Activated gamma-delta T cell treated with anti-CD3 and anti-CD28 coated beads, Interleukin-2, amount 50 U/mL, for 16 hours (primary cell): ENCODE data around the gene RNGTT.
"Not testable (repeated sequence)": the region's sequence is repeated elsewhere in the genome, so short reads cannot be mapped to it uniquely, and the experiment has no call there.

Source experiments
- DNase-seq: peaks from one replicate; pipeline ENCODE4 v3.0.0-alpha.2; 2020; ENCODE audit warnings: low read depth

Gene RNGTT

DNA sequence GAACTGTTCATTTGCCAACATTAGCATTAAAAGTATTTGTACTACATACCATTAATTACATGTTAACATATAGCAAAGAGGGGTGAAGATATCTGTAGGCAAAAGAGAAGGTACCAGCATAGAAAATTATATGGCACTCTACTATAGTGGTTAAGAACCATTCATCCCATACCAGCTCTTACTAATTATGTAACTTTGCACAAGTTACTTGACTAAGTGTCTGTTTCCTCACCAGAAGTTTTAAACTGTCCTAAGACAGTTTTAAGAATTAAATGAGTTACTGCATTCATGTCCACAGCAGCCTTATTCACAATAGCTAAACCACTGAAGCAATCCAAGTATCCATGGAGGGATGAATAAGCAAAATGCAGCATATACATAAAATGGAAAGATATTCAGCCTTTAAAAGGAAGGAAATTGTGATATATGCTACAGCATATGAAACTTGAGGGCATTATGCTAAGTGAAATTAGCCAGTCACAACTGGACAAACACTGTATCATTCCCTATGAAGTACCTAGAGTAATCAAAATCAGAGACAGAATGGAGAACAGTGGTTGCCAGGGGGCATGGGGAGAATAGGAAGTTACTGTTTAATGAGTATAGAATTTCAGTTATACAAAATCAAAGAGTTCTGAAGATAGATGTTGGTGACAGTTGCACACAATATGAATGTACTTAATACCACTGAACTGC is 98.9 kb downstream of the RNGTT start:
- DNase-seq = no peak

DNA sequence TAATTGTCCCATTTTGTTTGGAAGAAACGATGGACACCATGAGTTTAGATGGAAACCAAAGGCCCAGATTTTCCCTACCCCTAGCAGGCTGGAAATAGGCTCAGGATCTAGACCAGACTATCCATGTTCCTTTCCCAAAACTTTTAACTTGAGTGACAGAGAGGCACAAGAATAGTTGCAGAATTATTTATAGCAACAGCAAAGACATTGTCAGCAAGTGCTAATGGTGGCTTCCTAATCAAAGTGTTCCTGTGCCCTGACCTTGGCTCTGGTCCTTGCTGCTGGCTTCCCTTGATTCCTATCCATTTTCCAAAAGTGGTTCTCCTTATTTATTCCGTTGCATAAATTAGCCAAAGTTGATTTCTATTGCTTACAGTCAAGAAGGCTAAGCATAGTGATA is 103.1 kb downstream of the RNGTT start:
- DNase-seq = no peak

DNA sequence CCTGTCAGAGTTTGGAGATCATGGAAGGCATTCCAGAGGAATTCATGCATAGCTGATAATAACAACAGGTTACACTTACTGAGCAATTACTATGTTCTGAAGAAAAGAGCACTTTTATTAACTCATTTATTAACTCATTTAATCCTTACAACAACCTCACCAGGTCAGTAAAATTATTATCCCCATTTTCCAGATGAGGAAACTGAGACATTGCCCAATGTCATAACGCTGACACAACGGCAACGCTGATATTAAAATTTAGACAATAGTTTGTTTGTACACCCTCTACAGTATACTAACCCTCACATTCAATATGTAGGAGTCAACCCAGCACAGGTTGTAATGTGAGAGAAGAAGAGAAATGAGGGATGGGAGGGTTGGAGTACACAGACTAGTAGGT is 105.0 kb downstream of the RNGTT start:
- DNase-seq = no peak

DNA sequence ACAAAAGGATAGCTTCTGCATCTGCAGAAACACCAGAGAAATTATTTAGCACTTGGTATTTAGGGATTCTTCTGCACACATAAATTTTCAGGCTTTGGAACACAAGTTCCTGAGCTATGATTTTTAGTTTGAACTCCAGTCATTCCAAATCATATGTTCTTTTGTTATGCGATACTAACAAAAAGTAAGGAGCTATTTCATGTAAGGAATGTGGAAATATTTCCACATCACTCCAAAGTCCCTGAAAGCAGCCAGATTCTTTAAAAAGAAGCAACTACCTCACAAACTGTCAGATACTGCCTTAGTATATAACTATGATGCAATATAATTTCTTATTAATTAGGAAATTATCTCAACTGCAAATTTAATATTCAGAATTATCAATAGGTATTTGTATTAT is 106.9 kb downstream of the RNGTT start:
- no peak for DNase-seq

DNA sequence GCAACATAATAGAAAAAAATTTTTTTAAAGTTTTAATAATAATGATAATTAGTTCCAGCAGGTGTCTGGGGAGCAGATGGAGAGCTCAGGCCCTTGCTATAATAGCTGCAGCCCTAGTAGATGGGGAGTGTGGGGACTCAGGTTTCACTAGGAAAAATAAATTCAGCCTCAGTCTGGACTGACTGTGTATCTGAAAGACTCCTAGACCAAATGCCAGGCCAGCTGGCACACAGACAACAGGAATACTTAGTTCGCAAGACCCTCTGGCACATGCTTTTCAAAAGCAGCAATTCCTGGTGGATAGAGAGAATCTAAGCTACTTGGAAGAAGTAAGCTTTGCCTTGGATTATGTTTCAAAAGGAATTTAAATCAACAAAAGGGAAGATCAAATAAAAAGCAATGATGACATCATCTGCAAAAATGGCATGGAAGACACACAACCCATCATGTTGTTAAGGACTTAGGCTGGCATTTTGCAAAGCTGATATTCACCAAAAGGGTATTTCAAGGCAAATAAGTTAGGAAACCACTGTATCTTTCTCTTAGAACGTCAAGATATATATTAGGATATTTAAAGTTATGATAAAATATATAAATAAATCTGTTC is 107.8 kb downstream of the RNGTT start:
- no peak for DNase-seq

DNA sequence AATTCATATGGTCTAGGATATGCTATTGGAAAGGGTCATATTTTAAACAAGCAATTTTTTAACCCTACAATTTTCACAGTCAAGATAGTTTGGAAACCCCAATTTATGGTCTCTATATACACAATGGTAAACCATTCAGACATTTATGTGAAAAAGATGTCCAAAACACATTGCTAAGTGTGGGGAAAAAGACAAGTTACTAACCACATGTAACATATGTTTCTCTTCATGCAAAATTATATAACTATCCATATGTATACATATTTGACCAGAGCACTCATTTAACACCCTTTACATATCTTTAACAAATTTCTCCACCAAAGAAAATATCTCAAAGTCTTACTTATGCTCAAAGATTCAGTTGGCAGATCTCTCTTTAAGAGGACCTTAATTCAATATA is 110.6 kb downstream of the RNGTT start:
- no peak for DNase-seq

DNA sequence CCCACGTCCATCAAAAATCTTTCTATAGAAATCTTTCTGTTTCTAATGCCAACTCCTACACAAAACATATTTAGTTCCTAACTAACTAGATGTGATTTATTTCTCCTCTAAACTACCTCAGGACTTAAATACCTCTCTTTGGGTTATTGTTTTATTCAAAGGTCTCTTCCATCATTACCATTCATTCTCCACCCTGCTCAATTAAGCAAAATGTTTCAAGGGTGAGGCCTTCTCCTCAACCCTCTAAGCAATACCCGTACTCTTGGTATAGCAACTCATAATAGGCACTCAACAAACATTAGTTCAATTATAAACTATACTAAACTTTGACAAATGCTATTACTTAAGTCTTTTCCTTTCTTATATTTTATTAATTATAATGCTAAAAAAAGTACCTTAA is 111.4 kb downstream of the RNGTT start:
- DNase-seq = no peak

DNA sequence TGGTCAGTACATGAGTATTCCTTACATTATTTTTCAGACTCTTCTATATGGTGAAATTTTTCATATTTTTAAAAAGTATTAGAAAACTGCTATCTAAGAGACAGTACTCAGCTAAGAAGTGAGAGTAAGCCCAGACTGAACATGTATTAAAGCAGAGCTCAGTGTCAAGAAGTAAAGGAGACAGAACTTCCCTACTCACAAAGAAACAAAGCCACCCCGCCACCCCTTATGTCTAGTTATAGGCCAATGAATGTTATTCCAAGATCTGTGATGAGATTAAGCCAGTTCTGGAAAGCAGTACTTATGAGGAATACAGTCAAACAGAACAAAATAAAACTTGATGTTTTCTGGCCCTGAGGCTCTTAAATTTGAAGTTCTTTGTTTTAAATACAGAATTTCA is 114.5 kb downstream of the RNGTT start:
- no peak for DNase-seq

DNA sequence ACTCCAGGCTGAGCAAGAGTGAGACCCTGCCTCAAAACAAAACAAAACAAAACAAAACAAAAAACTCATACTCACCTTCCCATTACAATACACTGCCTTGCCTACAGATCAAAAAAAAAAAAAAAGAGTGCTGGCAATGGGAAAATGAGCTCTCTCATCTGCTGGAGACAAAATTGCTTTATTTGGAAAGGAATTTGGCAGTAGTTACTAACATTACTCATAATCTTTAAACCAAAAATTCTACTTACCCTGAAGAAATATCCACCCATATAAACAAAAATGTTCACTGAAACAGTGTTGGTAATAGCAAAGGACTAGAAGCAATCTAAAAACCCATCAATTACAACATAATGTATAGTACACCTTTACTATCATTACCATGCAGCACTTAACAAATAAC is 120.4 kb downstream of the RNGTT start:
- no peak for DNase-seq

DNA sequence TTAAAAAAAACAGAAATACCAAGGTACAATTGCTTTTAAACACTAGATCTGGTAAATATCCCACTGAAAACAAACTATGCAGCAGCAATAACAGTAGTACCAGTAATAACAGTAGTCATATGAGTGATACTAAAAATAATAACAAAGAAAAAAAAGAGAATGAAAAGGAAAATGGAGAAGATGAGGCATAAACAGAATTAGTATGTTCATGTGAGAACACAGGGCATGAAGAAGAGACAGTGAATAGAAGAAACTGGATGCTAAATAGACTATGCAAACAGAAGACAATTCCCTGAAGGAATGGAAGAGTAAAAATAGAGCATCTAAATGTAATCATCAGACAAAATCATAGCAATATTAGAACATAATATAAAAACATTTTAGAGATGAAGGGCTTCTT is 121.1 kb downstream of the RNGTT start:
- no peak for DNase-seq

DNA sequence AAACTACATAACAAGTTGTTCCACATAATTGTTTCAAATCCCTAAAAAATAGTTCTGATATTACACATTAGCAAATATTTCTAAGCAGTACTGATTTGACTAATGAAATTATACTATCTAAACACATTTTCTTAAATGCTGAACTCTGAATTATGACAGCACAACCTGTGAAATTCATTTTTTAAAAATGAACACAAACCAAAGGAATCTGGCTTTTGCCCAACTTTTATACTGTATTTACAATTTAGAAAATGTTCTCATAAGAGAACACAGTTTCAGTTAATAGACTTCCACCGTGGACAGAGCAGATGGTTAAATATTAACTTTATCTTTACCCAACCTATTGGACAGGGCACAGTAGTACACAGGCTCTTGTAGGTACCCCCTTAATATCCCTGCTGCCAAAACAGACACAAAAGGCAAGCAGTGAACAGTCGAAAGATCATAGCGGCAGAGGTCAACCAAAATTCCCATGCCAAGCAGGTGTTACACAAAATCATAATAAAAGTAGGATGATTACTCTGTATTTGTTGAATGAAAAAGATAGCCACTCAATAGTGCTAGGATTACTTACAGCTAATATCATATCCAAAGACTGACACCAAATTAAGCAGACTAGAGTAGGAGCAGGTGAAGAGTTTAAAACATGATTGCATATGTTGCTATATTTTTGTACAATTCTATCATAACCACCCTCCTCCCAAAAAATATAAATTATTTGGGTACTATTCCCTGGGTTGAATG is 122.5 kb downstream of the RNGTT start:
- DNase-seq = no peak

DNA sequence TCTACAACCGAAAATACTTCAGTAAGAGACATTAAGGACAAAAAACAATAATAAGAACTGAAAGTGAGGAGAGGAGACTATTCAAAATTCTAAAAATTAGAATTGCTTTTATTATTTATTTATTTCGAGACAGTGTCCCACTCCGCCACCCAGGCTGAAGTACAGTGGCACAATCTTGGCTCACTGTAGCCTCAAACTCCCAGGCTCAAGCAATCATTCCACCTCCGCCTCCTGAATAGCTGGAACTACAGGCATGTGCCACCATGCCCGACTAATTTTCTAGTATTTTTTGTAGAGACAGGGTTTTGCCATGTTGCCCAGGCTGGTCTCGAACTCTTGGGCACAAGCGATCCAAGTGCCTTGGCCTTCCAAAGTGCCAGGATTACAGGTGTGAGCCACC is 123.1 kb downstream of the RNGTT start:
- DNase-seq = no peak

DNA sequence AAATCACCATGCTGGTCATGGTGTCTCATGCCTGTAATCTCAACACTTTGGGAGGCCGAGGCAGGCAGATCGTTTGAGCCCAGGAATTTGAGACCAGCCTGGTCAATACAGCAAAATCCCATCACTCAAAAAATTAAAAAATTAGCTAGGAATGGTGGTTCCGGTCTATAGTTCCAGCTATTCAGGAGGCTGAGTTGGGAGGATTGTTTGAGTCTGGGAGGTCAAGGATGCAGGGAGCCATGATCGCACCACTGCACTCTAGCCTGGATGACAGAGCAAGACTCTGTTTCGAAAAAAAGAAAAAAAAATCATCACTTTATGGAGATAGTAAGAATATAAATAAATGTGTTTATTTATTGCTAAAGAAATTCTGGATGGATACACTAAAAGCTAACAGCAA is 124.1 kb downstream of the RNGTT start:
- DNase-seq = no peak

DNA sequence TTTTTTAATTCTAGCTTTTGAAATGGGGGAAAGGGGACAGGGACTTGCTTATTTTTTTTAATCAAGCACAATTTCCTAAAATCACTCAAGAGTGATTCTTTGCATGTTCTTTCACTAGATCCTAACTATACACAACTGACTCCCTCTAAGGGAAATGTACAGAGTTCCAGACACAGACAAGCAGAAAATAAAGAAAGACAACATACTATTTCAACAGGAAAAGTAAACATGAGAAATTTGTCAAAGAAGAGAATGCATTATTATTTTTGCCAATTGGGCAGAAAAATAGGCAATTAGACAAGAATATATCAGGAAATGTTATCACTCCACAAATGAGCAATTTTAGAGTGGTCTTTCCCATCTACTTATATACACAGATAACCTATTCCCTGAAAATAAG is 128.2 kb downstream of the RNGTT start:
- DNase-seq = no peak

DNA sequence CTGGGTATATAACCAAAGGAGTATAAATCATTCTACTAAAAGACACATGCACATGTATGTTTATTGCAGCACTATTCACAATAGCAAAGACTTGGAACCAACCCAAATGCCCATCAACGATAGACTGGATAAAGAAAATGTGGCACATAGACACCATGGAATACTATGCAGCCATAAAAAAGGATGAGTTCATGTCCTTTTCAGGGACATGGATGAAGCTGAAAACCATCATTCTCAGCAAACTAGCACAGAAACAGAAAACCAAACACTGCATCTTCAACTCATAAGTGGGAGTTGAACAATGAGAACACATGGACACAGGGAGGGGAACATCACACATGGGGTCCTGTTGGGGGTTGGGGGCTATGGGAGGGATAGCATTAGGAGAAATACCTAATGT is 130.3 kb downstream of the RNGTT start:
- not testable (repeated sequence) for DNase-seq

DNA sequence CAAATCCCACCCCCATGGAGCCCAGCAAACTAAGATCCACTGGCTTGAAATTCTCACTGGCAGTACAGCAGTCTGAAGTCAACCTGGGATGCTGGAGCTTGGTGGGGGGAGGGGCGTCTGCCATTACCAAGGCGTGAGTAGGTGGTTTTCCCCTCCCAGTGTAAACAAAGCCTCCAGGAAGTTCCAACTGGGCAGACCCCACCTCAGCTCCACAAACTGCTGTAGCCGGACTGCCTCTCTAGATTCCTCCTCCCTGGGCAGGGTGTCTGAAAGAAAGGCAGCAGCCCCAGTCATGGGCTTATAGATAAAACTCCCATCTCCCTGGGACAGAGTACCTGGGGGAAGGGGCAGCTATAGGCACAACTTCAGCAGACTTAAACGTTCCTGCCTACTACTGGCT is 135.8 kb downstream of the RNGTT start:
- not testable (repeated sequence) for DNase-seq

DNA sequence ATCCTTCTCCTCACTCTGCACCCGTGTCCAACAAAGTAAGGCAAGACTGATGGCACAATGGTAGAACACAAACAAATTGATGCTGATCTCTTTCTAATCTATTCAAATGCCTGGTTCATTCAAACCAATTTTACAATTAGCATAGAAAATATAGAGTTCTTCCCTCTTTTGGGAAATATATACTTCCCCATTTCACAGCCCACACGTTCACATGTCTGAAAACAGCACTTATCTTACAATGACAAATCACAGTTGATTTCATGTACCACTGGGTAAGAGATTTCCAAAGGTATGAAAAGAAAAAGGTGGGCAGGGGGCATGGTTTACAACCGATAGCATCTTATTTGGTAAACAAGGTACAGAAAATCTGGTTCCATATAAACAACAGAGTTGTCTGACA is 137.6 kb downstream of the RNGTT start:
- DNase-seq = no peak

DNA sequence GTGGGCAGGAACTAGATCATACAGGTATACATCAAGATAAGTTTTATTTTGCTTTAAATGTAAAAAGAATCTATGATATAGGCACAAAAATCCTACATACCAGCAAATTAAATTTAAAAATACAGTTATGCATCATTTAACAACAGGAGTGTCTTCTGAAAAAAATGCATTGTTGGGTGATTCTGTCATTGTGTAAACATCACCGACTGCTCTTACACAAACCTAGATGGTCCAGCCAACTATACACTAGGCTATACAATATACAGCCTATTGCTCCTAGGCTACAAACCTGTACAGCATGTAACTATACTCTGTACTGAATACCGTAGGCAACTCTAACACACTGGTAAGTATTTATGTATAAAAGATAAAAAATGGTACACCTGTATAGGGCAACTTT is 139.4 kb downstream of the RNGTT start:
- DNase-seq = no peak

DNA sequence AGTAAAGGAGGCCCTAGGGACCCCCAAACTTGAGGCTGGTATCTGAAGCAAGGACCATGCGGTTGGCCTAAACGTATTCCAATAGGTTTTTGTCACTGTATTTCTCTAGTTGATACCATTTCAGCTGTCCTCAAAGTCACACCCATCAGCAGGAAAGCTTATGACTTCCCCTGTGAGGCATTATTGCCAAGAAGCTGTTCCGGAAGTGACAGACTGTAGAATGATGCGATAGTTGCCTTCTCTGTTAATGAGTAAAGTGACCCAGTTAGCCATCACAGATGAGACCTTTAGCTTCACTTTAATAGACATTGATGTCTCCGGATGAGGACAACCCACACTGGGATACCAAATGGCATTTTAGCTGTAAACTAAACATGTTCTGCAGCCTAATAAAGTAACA is 147.9 kb downstream of the RNGTT start:
- DNase-seq = no peak

DNA sequence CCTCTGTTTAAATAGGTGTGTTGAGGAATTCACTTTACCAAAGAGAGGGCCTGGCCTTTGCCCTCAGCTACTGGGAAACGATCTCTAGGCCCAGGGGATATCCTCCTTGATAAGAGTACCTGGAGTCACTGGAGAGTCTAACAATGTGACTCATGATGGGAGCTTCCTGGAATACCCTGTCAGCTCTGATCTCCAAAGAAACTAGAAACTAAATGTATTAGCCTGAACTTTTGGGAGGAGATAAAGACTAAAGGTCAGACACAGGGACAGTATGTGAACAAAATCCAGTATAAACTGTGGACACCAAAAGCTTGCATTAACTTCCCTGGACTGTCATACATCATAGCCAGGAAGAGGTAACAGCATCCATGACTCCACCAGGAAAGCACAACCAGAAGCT is 148.5 kb downstream of the RNGTT start:
- DNase-seq = no peak

DNA sequence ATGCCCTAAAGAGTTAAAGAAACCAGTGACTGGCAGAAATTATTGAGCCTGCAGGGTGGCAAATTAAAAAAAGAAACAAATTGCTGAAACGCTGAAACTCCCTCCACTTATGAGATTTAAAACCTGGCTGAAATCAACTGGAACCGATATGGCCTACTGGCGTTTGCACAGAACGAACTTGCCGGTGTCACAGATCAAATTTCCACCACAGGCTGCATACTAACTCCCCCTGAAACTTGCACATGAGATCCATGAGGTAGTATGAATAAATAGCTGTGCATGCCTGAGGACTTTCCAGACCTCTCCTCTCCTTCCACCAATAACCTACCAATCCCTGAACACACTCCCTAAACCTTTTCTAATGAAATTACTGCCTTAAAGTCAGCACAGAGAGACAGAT is 150.4 kb downstream of the RNGTT start:
- no peak for DNase-seq

DNA sequence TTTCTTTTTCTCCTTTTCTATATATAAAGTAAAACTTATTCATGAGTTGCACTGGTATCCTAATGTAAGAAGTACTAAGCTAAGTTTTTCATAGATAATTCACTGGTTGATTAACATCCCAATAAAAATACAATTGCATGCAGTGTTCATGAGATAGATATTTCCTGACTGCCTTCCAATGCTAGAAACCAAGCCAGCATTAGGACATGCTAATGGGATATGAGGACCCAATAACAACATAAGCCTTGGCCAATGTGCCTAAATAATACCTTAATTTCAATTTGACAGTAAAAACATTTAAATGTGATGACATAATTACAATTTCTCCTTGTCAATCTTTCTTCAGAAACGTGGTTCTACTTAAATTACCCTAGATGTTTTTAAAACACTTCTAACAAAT is 152.7 kb downstream of the RNGTT start:
- no peak for DNase-seq

DNA sequence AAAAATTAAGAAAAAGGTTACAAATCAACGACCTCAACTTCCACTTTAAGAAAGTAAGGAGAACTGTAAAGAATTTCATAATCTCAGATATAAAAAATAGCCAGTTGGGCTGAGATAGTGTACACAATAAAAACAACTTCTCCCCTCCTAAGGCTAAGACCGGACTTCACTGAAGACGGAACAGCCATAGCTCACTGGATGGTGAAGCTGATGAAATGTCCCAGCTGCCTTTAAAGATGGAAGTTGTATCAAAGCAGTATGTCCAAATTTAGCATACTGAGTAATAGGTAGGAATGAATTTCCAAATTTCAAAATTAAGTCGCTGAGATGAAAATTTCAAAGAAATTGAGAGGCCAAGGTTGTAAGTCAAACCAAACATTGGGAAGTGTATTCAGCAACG is 153.3 kb downstream of the RNGTT start:
- DNase-seq = no peak

DNA sequence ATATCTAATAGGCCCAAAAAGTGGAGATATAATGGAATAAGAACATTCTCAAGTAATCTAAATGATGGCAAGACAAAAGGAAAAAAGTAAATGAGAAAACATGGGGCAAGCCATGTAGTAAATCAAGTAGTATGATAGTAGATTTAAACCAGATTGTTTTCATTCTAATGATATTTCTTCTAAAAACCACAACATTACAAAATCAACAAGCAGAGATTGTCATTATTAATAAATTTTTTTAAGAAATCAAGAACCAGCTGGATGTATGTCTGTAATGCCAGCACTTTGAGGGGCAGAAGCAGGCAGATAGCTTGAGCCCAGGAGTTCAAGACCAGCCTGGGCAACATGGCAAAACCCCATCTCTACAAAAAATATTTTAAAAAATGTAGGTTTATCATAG is 155.0 kb downstream of the RNGTT start:
- no peak for DNase-seq
